Ramos (cell line): Measurements from ENCODE around the gene PTPN3.

Experiments used
- in situ Hi-C: fragments of 300-500 bp; cut with MboI; formaldehyde crosslinking; loops from one replicate; pipeline ENCODE4 v1.14.3; 2022; ENCODE audit warnings: low sequenced_read_pairs; ENCODE audit not compliant: unreplicated experiment

PTPN3 gene

GRCh38 chr9:109506097-109506712 is 8.1 kb upstream of the PTPN3 start:
- in situ Hi-C loops, result no loop called here

- in situ Hi-C loops, result no loop called here
These were observed 6.6 kb upstream of the PTPN3 start for GRCh38 chr9:109504689-109505088.

- in situ Hi-C loops, result no loop called here
These were observed 2.4 kb upstream of the PTPN3 start for GRCh38 chr9:109500421-109500974.

DNA sequence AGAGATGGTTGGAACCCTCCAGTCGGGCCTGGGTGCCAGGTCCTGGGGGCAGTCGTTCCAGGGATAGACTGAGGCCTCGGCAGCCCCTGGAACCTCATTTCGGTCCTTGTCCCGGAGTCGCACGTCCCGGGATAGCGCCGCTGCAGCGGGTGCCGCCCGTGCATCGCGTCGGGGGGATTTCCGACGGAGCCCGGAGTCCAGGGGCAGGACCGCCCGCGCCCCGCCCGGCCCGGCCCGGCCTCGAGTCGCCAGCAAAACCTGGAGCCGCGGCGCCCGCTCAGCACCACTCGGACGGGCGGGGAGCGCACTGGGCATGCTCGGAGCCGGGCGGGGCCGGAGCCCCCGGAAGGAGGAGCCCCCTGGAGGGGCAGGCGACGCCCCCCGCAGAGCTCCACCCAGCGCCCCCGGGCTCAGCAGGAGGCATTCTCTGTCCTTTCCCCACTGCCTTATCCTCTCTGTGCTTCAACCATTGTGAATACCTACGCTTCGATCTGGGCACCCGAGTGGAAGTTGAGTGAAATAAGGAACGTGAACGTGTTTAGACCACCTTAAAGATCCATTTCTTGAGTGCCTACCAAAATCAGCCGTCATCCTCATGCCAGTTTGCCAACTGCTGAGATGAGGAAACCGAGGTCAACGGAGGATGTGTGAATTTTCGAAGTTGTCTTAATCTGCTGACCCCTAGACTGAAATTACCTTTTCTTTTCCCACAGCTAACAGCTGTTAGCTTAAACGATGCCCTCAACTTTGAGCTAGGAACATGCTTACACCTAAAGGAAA is 1.7 kb upstream of the PTPN3 start:
- in situ Hi-C loops, result no loop called here

- in situ Hi-C loops, result no loop called here
These were observed 1.1 kb upstream of the PTPN3 start for GRCh38 chr9:109499093-109499630.

GRCh38 chr9:109497226-109498153 is 617 bp downstream of the PTPN3 start:
- in situ Hi-C loops, result no loop called here

DNA sequence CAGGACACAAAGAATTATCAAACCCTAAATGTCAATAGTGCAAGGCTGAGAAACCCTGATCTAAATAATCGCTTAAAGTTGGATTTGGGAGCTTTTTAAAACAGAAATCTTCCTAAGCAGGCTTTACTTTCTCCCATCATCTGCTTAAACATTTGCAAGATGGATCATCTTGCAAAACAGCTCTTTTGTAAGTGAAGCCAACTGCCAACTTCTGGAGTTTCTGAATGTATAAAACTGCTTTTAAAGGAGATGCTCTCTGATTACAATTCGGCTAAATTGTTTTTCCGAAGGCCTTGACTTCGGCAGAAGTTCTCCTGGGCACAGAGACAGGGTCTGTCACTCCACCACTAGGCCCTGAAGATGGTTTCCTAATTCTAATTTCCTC is 1.3 kb downstream of the PTPN3 start:
- in situ Hi-C loops, result no loop called here

- in situ Hi-C loops, result no loop called here
These were observed 1.9 kb downstream of the PTPN3 start for GRCh38 chr9:109496218-109496617.

GRCh38 chr9:109493648-109494047 is 4.5 kb downstream of the PTPN3 start:
- in situ Hi-C loops, result no loop called here

DNA sequence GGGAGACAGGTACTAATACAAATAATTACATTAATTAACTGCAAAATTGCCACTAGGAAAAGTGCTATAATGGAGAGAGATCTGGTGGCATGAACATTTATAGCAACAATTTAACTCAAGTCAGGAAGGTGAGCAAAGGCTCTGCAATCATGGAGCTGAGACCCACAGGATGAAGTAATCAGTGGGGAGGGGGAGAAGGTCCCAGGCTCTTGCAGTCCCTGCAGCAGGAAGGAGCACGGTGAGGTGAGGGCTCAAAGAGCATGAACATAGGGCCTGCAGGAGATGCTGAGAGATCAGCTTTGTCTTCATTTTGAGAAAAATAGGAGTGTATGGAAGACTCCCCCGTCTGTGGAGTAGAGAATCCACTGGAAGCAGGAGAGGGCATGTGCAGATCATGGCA is 6.5 kb downstream of the PTPN3 start:
- in situ Hi-C loops, result no loop called here

GRCh38 chr9:109488791-109489492 is 9.2 kb downstream of the PTPN3 start:
- in situ Hi-C loops, result no loop called here

GRCh38 chr9:109488351-109488750 is 9.8 kb downstream of the PTPN3 start:
- in situ Hi-C loops, result no loop called here

DNA sequence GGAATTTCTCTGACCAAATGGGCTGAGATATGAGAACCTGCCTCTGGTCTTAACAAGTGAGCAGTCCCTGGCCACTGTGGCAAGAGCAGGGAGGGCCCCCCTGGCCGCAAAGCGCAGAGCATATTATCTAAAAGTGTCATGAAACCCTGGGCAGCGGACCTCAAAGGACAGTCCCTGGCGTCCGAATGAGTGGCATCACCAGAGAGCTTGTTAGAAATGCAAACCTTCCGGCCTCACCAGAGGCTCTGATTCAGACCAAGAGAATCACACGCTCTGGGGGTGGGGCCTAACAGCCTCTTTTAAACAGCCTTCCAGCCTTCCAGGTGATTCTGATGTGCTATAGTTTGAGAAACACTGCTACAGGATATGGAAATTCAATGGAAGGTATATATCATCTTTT is 10.9 kb downstream of the PTPN3 start:
- in situ Hi-C loops, result no loop called here

DNA sequence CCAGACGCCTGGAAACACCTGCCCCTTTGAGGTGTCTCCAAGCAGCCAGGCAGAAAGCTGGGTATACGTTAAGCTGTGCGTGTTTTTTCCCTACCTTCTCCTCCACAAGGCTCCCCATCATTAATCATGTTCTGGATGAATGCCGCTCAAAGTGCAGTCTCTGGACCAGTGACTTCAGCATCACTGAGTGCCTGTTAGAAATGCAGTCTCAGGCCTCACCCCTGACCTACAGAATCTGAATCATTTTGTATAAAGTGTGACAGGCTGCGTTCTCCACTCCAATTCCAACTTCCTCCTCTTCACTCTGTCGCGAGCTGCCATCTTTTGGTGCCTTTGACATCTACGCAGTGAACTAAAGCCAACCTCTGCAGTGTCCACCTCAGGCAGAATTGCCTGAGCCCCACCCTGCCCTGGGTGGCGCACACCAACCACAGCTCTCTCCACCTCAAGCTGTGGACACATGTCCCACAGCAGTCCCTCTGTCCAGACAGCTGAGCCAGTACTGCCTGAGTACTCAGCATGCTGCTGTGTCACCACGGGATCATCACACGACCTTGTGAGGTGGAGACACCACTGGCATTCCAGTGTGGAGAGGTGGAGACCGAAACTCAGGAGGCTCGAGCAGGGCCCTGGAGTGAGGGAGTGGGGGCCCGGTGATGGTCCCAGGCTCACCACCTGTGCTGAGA is 14.2 kb downstream of the PTPN3 start:
- in situ Hi-C loops, result no loop called here

GRCh38 chr9:109482391-109482916 is 15.7 kb downstream of the PTPN3 start:
- in situ Hi-C loops, result no loop called here

DNA sequence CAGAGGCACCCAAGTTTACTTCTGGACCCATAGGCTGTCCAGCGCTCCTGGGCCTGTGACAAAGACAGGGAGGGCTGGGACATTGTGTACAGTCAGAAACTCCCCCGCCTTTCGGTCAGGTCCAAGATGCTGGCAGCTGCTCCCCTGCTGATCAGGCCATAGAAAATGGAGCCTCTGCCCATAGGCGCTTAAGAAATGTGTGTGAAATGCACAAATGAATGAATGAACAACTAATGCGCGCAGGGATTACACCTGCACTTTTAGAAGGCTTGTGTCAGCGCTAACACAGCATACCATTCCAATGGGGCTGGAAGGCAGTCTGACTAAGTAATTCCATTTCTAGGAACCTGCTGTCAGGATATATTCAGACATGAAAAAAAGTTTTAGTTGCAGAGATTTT is 16.3 kb downstream of the PTPN3 start:
- in situ Hi-C loops, result no loop called here

- in situ Hi-C loops, result no loop called here
These were observed 18.3 kb downstream of the PTPN3 start for GRCh38 chr9:109479822-109480221.

DNA sequence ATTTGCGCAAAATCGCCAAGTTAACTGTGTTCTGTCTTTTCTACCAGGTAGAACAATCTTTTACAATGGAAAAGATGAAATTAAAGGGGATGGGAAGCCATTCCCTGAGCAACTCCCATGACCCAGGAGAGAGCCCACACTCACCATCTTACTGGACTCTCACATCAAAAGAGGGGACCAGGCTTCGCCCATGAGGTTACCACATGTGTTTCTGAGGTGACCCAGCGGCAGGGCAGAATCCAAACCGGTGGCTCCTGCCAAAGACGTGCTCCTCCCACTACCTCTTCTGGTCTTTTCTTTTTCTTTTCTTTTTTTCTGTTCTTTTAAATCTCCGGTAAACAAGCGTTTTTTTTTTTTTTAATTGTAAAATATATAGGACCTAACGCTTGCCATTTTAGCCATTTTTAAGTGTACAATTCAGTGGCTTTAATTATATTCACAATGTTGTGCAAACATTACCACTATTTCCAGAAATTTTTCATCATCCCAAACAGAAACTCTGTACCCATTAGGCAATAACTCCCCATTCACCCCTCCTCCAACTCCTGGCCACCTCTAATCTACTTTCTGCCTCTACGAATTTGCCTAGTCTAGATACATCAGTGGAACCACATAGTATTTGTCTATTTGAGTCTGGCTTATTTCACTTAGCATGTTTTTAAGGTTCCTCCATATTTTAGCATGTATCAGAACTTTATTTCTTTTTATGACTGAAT is 19.3 kb downstream of the PTPN3 start:
- in situ Hi-C loops, result no loop called here
